Fibroblast of pulmonary artery (primary cell): ENCODE measurements around the gene NCL.

Source experiments
- DNase-seq: peaks from one replicate; pipeline ENCODE4 v3.0.0-alpha.2; 2010; ENCODE audit warnings: low read depth
- H3K4me3 ChIP-seq: replicated peaks from 2 replicates; pipeline ENCODE4 v1.5.1; 2011; ENCODE audit warnings: low read depth, mild to moderate bottlenecking, control low read depth, low read length, moderate library complexity
- CTCF ChIP-seq: IDR thresholded peaks from 2 replicates; pipeline ENCODE4 v1.5.1; 2011; ENCODE audit warnings: mild to moderate bottlenecking, control low read depth, low read length, inconsistent platforms; ENCODE audit errors: missing control alignments

The NCL gene

GRCh38 chr2:231460073-231460835, 4.0 kb downstream of the NCL start:
- DNase-seq = no peak
- TF ChIP-seq CTCF = no peak
- H3K4me3 ChIP-seq = no peak overlapping the region

GRCh38 chr2:231458368-231458767, 5.9 kb downstream of the NCL start:
- no peak overlapping the region for H3K4me3 ChIP-seq
- no peak for TF ChIP-seq CTCF
- no peak for DNase-seq

- peak; percentile 28 for DNase-seq
- TF ChIP-seq CTCF = no peak
- H3K4me3 ChIP-seq = no peak overlapping the region
Observed at GRCh38 chr2:231457101-231457500, 7.2 kb downstream of the NCL start.

- no peak for TF ChIP-seq CTCF
- no peak for DNase-seq
- no peak overlapping the region for H3K4me3 ChIP-seq
Observed at GRCh38 chr2:231456295-231457004, 7.8 kb downstream of the NCL start.

GRCh38 chr2:231455890-231456289, 8.4 kb downstream of the NCL start:
- DNase-seq = no peak
- no peak for TF ChIP-seq CTCF
- no peak overlapping the region for H3K4me3 ChIP-seq

GRCh38 chr2:231455222-231455621, 9.1 kb downstream of the NCL start:
- H3K4me3 ChIP-seq = no peak overlapping the region
- no peak for TF ChIP-seq CTCF
- no peak for DNase-seq
